ENCODE results near the gene EPB41L1. TPM values are rescaled to one million over a fixed set of nuclear protein-coding genes. Genes with fewer than 3 reads are reported as not detected.

EPB41L1 gene
- total RNA-seq, 1 donor from 2014 or later, result 11.9 TPM

DNA sequence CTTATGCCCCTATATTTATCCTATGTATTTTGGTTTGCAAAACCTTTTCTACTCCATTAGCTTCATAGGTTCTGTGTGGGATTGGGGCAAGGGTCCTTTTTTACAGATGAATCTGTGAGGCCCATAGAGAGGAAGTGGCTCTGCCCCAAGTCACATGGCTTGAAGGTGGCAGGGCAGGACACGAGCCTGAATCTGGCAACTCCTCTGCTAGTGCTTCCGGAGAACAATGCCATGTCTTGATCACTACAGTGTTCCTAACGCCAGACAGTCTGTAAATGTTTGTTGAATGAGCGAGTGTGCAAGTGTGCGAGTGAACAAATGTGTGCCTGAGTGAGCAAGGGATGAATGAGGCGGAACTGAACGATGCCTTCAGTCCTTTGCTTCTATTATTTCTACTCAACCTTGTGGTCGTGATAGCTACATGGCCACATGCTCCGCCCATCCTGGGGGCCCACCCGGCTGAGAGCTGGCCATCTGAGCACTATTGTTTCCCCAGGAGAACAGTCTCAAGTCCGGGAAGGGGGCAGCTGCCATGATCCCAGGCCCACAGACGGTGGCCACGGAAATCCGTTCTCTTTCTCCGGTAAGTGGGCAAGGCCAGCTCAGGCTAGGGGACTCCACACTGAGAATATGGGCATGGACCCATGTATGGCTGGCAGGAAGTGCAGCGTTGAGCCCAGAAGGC is 64.0 kb downstream of the EPB41L1 start:
- DNase-seq (ENCODE audit: low read depth, low spot score), result no peak

DNA sequence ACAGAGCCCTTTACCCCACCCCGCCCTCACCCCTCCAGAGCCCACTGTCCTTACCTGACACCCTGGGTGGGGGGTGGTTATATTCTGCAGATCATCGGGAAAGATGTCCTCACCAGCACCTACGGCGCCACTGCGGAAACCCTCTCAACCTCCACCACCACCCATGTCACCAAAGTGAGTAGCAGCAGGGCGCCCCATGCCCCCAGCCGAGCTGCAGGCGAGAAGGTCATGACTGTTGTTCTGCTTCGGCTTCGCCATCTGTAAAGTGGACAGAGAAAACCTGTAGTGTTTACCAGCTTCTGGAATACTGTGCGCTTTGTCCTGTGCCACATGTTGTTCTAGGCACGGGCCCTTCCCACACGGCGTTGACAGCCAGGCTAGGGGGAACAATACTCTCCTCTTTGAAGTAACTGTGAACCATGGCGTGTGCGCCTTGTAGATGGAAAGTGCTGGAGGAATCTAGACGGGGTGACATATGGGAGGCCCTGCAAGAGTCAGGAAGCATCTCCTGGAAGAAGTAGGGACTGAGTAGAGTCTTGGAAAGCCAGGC is 65.2 kb downstream of the EPB41L1 start:
- no peak for DNase-seq (ENCODE audit: low read depth, low spot score)

- no peak for DNase-seq (ENCODE audit: low read depth, low spot score)
These were observed 71.1 kb downstream of the EPB41L1 start for GRCh38 chr20:36225666-36226065.

- DNase-seq (ENCODE audit: low read depth, low spot score), result no peak
These were observed 74.2 kb downstream of the EPB41L1 start for GRCh38 chr20:36228770-36229169.

- no peak for DNase-seq (ENCODE audit: low read depth, low spot score)
These were observed 75.5 kb downstream of the EPB41L1 start for GRCh38 chr20:36230019-36230418.

- no peak for DNase-seq (ENCODE audit: low read depth, low spot score)
These were observed 76.8 kb downstream of the EPB41L1 start for GRCh38 chr20:36231331-36231730.

DNA sequence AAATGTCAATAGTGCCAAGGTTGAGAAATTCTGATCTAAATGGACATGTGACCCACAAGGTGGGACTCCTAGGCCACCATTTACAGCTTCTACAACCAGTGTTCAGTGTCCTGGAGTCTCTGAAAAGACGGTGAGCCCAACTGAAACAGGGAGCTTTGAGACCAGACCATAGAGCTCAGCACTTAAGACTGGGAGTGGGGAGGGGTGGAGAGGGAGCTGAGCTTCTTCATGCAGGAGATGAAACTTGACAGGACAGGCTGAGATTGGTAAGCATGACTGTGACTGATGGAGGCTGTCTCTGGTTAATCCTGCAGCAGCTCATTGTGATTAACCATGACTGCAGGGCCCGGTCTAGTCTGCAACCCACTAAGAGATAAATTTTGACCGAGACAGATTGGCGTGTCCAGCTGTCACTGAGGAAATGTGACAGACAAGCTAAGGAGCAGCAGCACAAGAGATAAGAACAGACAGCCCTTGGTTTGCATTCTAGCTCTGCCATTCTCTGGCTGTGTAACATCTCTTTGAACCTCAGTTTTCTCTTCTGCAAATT is 80.3 kb downstream of the EPB41L1 start:
- no peak for DNase-seq (ENCODE audit: low read depth, low spot score)

DNA sequence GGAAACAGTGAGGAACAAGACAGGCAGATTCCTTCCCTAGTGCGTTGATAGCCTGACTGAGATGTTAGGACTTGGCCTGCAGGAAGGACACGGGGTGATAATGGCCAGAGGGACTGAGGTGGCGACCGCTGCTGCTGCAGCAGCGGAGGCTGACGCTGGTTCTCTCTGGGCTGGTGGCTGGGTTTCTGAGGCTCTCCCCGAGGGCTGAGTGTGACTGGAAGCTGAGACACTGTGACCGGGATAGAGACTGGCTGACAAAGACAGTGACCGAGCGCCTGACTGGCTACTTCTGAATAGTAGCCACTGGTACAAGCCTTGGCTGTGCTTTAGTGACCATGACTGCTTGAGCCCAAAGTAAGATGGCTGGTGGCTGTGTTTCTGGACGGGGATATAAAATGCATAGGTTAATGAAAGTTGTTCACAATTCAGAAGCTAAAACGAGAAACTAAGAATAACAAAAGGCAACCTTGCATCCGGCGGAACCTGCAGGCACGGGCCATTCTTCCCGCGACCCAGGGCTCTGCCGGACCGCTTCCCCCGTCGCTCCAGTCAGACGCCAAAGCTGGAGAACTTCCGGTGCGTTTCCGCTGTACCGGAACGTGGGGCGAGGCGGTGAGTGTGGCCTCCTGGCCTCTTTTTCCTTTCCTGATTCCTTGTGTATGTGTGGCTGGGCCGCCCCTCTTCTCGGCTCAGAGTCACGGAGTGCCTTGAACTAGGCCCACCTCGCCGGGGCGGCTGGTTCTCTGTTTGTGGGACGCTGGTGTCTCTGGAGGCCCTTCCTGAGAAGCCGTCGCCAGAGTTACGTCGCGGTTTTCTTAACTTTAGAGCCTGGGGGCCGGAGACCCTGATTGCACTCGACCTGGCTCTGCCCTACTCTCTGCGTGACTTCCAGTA is 81.6 kb downstream of the EPB41L1 start, which contains the start of gene AAR2:
Gene AAR2 (plus strand): TSS at position 587 of the 894 bp plus-strand sequence. CDS start 3,391 bp downstream, outside the sequence.
- DNase-seq (ENCODE audit: low read depth, low spot score), result peak; percentile 20

GRCh38 chr20:36236786-36237121 is 82.2 kb downstream of the EPB41L1 start:
- no peak for DNase-seq (ENCODE audit: low read depth, low spot score)

- no peak for DNase-seq (ENCODE audit: low read depth, low spot score)
These were observed 82.9 kb downstream of the EPB41L1 start for GRCh38 chr20:36237477-36237876.

- no peak for DNase-seq (ENCODE audit: low read depth, low spot score)
These were observed 83.6 kb downstream of the EPB41L1 start for GRCh38 chr20:36238153-36238552.

DNA sequence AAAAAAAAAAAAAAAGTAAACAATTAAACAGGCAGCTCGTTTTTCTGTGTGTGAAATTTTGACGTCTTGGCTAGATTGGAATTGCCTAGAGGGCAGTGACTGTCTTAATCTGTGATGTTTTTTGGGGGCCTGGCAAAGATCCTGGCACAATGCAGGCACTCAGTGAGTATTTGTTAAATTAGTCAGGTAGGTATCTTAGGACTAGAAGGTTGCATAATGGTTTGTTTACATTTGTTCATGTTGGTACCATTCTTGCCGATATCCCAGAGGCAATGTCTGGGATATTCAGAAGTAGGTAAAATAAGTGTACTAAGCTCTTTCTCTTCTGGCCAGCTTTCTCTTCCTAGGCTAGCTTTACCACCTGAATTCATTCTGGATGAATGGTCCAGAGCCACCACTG is 84.2 kb downstream of the EPB41L1 start:
- no peak for DNase-seq (ENCODE audit: low read depth, low spot score)

GRCh38 chr20:36240076-36240475 is 85.5 kb downstream of the EPB41L1 start:
- no peak for DNase-seq (ENCODE audit: low read depth, low spot score)

- no peak for DNase-seq (ENCODE audit: low read depth, low spot score)
These were observed 87.1 kb downstream of the EPB41L1 start for GRCh38 chr20:36241678-36242077.

DNA sequence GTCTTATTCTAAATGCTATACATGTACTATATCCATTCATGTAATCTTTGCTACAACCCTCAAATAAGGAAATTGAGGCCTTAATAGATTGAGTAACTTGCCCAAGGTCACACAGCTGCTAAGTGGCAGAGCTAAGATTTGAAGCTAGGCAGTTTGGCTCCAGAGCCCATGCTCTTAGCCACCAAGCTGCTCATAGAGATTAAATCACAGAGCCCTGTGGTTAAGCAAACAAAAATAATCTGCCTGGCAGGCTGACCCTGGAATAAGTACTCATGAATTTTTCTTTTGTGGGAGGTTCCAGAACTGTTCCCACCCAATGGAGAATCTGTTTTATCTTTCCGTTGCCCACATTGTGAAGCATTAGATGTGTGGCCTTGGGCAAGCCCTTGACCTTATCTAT is 89.2 kb downstream of the EPB41L1 start:
- no peak for DNase-seq (ENCODE audit: low read depth, low spot score)

GRCh38 chr20:36246401-36246800 is 91.9 kb downstream of the EPB41L1 start:
- DNase-seq (ENCODE audit: low read depth, low spot score), result no peak

- DNase-seq (ENCODE audit: low read depth, low spot score), result no peak
These were observed 94.3 kb downstream of the EPB41L1 start for GRCh38 chr20:36248836-36249235.

GRCh38 chr20:36249450-36249849 is 94.9 kb downstream of the EPB41L1 start:
- no peak for DNase-seq (ENCODE audit: low read depth, low spot score)

- no peak for DNase-seq (ENCODE audit: low read depth, low spot score)
These were observed 96.9 kb downstream of the EPB41L1 start for GRCh38 chr20:36251426-36251825.

DNA sequence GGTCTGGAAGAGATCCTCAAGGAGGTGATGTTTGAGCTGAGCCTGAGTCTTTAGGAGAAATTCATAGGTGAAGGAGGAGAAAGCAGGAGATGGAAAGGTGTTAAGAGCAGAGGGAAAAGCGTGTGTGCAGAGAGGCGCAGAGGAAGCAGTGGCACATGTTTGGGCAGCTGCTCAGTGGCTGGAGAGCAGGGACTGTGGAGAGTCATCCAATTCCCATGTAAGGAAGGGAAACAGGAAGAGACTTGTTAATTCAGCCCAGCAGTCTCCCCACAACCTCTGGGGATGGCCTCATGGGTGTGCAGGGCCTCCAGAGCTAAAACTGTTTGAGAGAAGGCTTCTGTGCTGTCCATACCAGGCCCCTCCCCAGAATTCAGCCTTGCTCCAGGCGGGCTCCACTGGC is 98.0 kb downstream of the EPB41L1 start:
- no peak for DNase-seq (ENCODE audit: low read depth, low spot score)

DNA sequence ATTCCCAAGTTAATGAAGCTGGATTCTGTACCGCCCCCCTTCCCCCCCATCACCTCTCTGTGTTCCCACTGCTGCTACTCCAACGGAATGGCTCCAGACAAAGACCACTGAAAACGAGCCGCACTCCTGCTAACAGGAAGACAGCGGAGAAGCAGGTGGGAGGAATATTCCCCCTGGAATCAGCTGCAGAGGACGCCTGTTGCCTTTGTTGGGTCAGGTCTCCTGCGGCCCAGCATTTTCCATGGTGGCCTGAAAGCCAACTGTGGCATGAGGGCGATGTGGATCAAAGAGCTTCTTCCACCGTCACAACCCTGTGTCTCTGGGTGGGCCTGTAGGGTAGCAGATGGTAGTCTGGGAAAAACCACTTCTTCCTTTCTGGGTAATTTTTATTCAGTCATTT is 98.5 kb downstream of the EPB41L1 start:
- DNase-seq (ENCODE audit: low read depth, low spot score), result no peak

- no peak for DNase-seq (ENCODE audit: low read depth, low spot score)
These were observed 99.5 kb downstream of the EPB41L1 start for GRCh38 chr20:36254076-36254475.

All from pulmonary artery endothelial cell (primary cell).